AG09309 (cell line): ENCODE results near the gene SPG7.

Experiments used
- DNase-seq: peaks from one replicate; pipeline ENCODE4 v3.0.0-alpha.2; 2010; ENCODE audit warnings: low read depth
- H3K4me3 ChIP-seq: 2 replicates; pipeline ENCODE4 v1.5.1; 2011; ENCODE audit warnings: mild to moderate bottlenecking, low read depth, low read length, moderate library complexity; ENCODE audit not compliant: control insufficient read depth
- TF ChIP-seq, protein P1 (sequence below): IDR thresholded peaks from 2 replicates; pipeline ENCODE4 v1.5.1; 2011; ENCODE audit warnings: mild to moderate bottlenecking, low read depth, low read length, inconsistent platforms; ENCODE audit not compliant: insufficient read depth, control insufficient read depth; ENCODE audit errors: missing control alignments

Gene SPG7

DNA sequence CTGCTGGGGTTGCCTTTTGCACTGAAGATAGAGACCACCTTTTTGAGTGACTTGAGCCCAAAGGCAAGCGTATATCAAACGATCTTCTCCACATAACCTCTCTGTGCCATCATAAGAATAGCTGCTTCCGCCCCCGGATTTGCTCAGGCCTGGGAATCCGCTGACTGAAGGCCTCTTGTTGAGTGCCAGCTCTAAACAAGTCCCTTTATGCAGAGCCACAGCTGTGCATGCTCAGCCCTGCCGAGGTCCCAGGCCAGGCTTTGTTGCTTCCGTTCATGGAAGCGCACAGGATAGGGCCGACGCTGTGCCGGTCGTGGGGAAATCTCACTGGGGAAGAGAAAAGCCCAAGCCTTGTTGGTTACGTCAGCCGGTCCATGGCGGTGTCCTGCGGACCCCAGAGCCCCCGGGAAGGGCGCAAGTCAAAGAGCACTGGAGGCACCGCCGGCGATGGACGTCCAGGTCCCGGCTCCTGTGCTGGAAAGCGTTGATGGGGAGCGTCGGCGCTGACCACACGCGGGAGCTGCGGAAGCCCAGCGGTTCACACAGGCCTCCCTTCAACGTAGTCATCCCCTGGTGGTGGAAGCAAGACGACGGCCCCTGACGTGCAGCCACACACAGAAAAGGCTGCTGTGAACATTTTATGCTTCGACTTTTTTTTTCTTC, 28.8 kb downstream of the SPG7 start:
- H3K4me3 ChIP-seq = no peak overlapping the region
- no peak for DNase-seq
- TF ChIP-seq, protein P1, sequence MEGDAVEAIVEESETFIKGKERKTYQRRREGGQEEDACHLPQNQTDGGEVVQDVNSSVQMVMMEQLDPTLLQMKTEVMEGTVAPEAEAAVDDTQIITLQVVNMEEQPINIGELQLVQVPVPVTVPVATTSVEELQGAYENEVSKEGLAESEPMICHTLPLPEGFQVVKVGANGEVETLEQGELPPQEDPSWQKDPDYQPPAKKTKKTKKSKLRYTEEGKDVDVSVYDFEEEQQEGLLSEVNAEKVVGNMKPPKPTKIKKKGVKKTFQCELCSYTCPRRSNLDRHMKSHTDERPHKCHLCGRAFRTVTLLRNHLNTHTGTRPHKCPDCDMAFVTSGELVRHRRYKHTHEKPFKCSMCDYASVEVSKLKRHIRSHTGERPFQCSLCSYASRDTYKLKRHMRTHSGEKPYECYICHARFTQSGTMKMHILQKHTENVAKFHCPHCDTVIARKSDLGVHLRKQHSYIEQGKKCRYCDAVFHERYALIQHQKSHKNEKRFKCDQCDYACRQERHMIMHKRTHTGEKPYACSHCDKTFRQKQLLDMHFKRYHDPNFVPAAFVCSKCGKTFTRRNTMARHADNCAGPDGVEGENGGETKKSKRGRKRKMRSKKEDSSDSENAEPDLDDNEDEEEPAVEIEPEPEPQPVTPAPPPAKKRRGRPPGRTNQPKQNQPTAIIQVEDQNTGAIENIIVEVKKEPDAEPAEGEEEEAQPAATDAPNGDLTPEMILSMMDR = no peak

DNA sequence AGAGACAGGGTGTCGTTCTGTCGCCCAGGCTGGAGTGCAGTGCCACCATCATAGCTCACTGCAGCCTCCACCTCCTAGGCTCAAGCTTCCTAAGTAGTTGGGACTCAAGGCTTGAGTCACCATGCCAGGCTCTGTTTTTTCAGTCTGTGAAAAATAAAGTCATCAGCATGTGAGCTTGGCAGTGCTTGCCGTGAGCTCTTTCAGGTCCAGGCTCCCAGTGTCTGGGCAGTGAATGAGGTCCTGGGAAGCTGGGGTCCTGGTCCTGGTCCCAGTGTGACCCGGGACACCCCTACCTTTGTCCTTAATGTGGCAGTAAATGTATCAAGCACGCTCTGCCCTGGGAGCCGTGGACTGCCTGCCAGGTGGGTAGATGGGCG, 29.3 kb downstream of the SPG7 start:
- DNase-seq = no peak
- TF ChIP-seq, protein P1 = no peak
- H3K4me3 ChIP-seq = no peak overlapping the region

DNA sequence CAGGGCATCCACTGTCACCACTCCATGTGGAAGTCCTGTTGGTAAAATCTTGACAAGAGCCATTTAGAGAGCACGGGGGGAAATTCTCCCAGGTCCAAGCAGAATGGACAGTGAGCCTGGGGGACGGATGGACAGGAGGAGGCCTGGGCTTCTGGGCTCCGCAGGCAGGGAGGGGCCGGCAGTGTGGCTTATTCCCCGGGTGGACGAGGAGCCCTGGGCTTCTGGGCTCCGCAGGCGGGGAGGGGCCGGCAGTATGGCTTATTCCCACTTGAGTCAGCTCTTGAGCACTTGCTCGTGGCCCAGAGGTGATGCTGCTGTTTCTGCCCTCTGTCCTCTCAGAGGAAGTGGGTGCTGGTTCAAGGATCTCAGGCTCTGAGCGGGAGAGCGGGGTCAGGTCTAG, 30.1 kb downstream of the SPG7 start:
- no peak for DNase-seq
- no peak overlapping the region for H3K4me3 ChIP-seq
- TF ChIP-seq, protein P1 = no peak

DNA sequence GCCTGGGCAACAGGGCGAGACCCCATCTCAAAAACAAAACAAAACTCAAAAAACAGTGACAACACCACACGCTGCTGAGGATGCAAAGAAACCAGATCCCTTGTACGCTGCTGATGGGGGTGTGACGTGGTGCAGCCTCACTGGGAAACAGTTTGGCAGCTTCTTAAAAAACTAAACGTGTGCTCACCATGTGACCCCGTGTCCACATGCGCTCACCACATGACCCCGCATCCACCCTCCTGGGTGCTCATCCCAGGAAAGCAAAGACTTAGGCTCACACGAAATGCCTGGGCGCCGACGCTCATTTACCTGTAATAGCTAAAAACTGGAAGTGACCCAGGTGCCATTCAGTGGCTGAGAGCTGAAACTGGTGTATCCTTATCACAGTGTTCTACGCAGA, 32.4 kb downstream of the SPG7 start:
- no peak for DNase-seq
- TF ChIP-seq, protein P1 = no peak
- no peak overlapping the region for H3K4me3 ChIP-seq

DNA sequence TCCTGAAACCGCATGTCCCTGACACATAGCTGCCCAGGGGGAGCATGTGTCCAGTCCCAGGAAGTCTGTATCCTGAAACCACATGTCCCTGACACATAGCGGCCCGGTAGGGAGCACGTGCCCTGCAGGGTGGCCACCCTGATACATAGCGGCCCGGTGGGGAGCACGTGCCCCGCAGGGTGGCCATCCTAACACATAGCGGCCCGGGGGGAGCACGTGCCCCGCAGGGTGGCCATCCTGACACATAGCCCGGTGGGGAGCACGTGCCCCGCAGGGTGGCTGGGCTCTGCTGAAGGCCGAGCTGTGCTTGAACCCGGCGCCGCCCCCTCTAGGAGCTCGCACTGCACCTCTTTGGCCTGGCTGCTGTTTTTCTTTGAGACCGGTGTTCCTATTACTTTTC, 33.6 kb downstream of the SPG7 start:
- TF ChIP-seq, protein P1 = no peak
- DNase-seq = no peak
- no peak overlapping the region for H3K4me3 ChIP-seq

DNA sequence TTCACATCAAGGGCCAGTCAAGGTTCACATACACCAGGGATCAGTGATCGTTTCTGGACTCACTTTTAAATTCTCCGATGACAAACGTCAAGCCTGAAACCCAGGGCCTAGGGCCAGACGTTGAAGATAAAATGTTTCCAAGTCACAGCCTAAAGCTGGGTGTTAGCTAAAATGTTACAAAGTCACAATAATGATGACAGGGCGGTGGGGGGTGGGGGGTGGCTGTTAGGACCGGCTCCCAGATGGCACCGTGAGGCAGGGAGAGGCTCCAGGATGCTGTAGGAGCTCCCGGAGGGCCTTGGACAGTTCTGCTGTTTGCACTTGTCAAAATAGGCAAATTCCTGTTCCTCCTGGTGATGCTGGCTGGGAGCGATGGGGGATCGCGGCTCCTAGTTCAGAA, 35.9 kb downstream of the SPG7 start:
- no peak overlapping the region for H3K4me3 ChIP-seq
- TF ChIP-seq, protein P1 = no peak
- no peak for DNase-seq

DNA sequence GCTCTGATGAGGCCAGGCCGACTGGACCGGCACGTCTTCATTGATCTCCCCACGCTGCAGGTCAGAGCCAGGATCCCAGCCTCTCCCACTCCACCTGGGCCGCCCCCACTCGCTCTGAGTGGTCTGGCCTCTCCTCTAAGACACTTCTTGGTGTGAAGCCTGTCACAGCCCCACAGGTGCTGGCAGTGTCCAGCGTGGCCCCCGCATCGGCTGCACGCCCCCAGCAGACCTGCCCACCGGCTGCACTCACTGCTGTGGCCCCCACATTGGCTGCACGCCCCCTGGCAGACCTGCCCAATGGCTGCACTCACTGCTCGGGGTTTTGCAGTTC, 36.5 kb downstream of the SPG7 start:
- DNase-seq = no peak
- TF ChIP-seq, protein P1 = no peak
- H3K4me3 ChIP-seq = no peak overlapping the region
